ENCODE measurements around the gene NLRP1. TPM values are rescaled to one million over a fixed set of nuclear protein-coding genes. Genes with fewer than 3 reads are reported as not detected.

Gene NLRP1
- total and polyA plus RNA-seq, 8 donors = 9.0 to 83.7 (median 18.4) TPM

GRCh38 chr17:5485270-5486205 lies 98.8 kb downstream of the NLRP1 start, which contains the start of gene DERL2:
Gene DERL2, minus strand, starts transcription at chr17:5486178. Its CDS starts 17 bp downstream, at chr17:5486161.
- peaks cover 26 to 70% (median 64%) of the 10 kb centered on the region in 4 donors for H3K36me3 ChIP-seq
- H3K4me1 ChIP-seq = peaks cover 21 to 63% (median 43%) of the 10 kb centered on the region in 4 donors
- DNase-seq = no peak
- intact Hi-C loops (cut with DNase I; ENCODE audit: low total_unique reads) = no loop called here
- H3K27me3 ChIP-seq = no peaks in the 10 kb centered on the region
- H3K4me3 ChIP-seq = peak within 1 kb of the TSS; percentile 78 to 98 (median 92)
- H3K9me3 ChIP-seq = no peaks in the 10 kb centered on the region
- no peak for TF ChIP-seq EP300 (IDR thresholded peaks at IDR 0.05)
- TF ChIP-seq POLR2A (IDR thresholded peaks at IDR 0.05) = no peak
- no peak for TF ChIP-seq POLR2AphosphoS5 (IDR thresholded peaks at IDR 0.05)
- WGBS, 5 donors = 4 to 8% (median 5%) methylated on average over 19 to 29 of the region's 29 CpGs
- H3K27ac ChIP-seq = peak within 1 kb of the TSS; percentile 95 to 100 (median 98)

GRCh38 chr17:5481451-5481850 lies 102.9 kb downstream of the NLRP1 start:
- H3K9me3 ChIP-seq = no peaks in the 10 kb centered on the region
- H3K4me3 ChIP-seq = no peak overlapping the region
- H3K27ac ChIP-seq = no peak overlapping the region
- H3K4me1 ChIP-seq = peaks cover 9 to 44% (median 27%) of the 10 kb centered on the region in 4 donors
- TF ChIP-seq CTCF (IDR thresholded peaks at IDR 0.05) = no peak
- no peak for TF ChIP-seq POLR2A (IDR thresholded peaks at IDR 0.05)
- no peak for TF ChIP-seq POLR2AphosphoS5 (IDR thresholded peaks at IDR 0.05)
- TF ChIP-seq EP300 (IDR thresholded peaks at IDR 0.05) = no peak
- intact Hi-C loops (cut with DNase I; ENCODE audit: low total_unique reads) = no loop called here
- no peak for DNase-seq
- 89 to 99% (median 97%) methylated on average over 4 of the region's 4 CpGs for WGBS, 5 donors
- no peaks in the 10 kb centered on the region for H3K27me3 ChIP-seq
- peaks cover 40 to 84% (median 80%) of the 10 kb centered on the region in 4 donors for H3K36me3 ChIP-seq

- H3K27ac ChIP-seq = no peak overlapping the region
- intact Hi-C loops (cut with DNase I; ENCODE audit: low total_unique reads) = no loop called here
- H3K4me1 ChIP-seq = peaks cover 9 to 44% (median 27%) of the 10 kb centered on the region in 4 donors
- no peak overlapping the region for H3K4me3 ChIP-seq
- WGBS, 5 donors = 78 to 88% (median 85%) methylated on average over 6 of the region's 6 CpGs
- H3K27me3 ChIP-seq = no peaks in the 10 kb centered on the region
- TF ChIP-seq POLR2A (IDR thresholded peaks at IDR 0.05) = no peak
- no peaks in the 10 kb centered on the region for H3K9me3 ChIP-seq
- no peak for DNase-seq
- H3K36me3 ChIP-seq = peaks cover 40 to 89% (median 85%) of the 10 kb centered on the region in 4 donors
Observed at GRCh38 chr17:5480962-5481361, 103.3 kb downstream of the NLRP1 start.

GRCh38 chr17:5478992-5479391 lies 105.3 kb downstream of the NLRP1 start:
- Histone ChIP-seq H3K36me3 (peaks cover 48 to 100% (median 97%) of the 10 kb centered on the region in 4 donors), H3K4me3 (no peak overlapping the region), H3K27me3 (no peaks in the 10 kb centered on the region), H3K9me3 (no peaks in the 10 kb centered on the region), H3K4me1 (peaks cover 0 to 27% (median 8%) of the 10 kb centered on the region in 4 donors), H3K27ac (no peak overlapping the region)
- no peak for DNase-seq
- TF ChIP-seq CTCF (IDR thresholded peaks at IDR 0.05) (no peak), EP300 (IDR thresholded peaks at IDR 0.05) (no peak), POLR2A (IDR thresholded peaks at IDR 0.05) (no peak), POLR2AphosphoS5 (IDR thresholded peaks at IDR 0.05) (no peak)
- intact Hi-C loops (cut with DNase I; ENCODE audit: low total_unique reads) = no loop called here
- WGBS, 5 donors = 93 to 100% (median 94%) methylated on average over 4 of the region's 4 CpGs

- no peaks in the 10 kb centered on the region for H3K9me3 ChIP-seq
- no peak overlapping the region for H3K4me3 ChIP-seq
- WGBS, 5 donors = 90 to 97% (median 94%) methylated on average over 2 of the region's 2 CpGs
- DNase-seq = no peak
- no peak overlapping the region for H3K27ac ChIP-seq
- intact Hi-C loops (cut with DNase I; ENCODE audit: low total_unique reads) = no loop called here
- H3K36me3 ChIP-seq = peaks cover 31 to 77% (median 73%) of the 10 kb centered on the region in 4 donors
- TF ChIP-seq EP300 (IDR thresholded peaks at IDR 0.05) = no peak
- no peak for TF ChIP-seq CTCF (IDR thresholded peaks at IDR 0.05)
- no peak for TF ChIP-seq POLR2AphosphoS5 (IDR thresholded peaks at IDR 0.05)
- H3K4me1 ChIP-seq = peaks cover 0 to 8% (median 6%) of the 10 kb centered on the region in 4 donors
- no peaks in the 10 kb centered on the region for H3K27me3 ChIP-seq
Observed at GRCh38 chr17:5473906-5474305, 110.4 kb downstream of the NLRP1 start.

All from stomach (tissue), 9 donors.